Effector memory CD8-positive, alpha-beta T cell (primary cell): ENCODE measurements around the gene GRN.
"Not testable (repeated sequence)": the region's sequence is repeated elsewhere in the genome, so short reads cannot be mapped to it uniquely, and the experiment has no call there.

Experiments used
- ATAC-seq: fragments of 150-1000 bp; cut with Tn5 transposase; replicated peaks from 2 replicates; pipeline ENCODE4 v1.10.0; 2021; ENCODE audit warnings: mild to moderate bottlenecking, moderate library complexity
- DNase-seq, 3 experiments: peaks; one replicate each; pipeline ENCODE4 v3.0.0; 2021
- H3K27ac Mint-ChIP-seq, 2 donors: one replicate each; pipeline ENCODE4 v1.8.0; 2022; ENCODE audit warnings: mild to moderate bottlenecking in 2 of 2, mixed read lengths in 2 of 2, moderate library complexity in 2 of 2
- H3K27me3 Mint-ChIP-seq, 2 donors: one replicate each; pipeline ENCODE4 v1.8.0; 2022; ENCODE audit warnings: mixed read lengths in 2 of 2
- H3K36me3 Mint-ChIP-seq: one replicate; pipeline ENCODE4 v1.8.0; 2022; ENCODE audit warnings: mild to moderate bottlenecking, moderate library complexity, mixed read lengths; ENCODE audit not compliant: insufficient read depth
- H3K4me1 Mint-ChIP-seq, 2 donors: one replicate each; pipeline ENCODE4 v1.8.0; 2022; ENCODE audit warnings: low read depth in 2 of 2, mixed read lengths in 2 of 2
- H3K4me3 Mint-ChIP-seq, 2 donors: one replicate each; pipeline ENCODE4 v1.8.0; 2022; ENCODE audit warnings: mild to moderate bottlenecking in 2 of 2, mixed read lengths in 2 of 2, moderate library complexity in 2 of 2
- H3K9me3 Mint-ChIP-seq, 2 donors: one replicate each; pipeline ENCODE4 v1.8.0; 2022; ENCODE audit warnings: mixed read lengths in 2 of 2

The GRN gene

DNA sequence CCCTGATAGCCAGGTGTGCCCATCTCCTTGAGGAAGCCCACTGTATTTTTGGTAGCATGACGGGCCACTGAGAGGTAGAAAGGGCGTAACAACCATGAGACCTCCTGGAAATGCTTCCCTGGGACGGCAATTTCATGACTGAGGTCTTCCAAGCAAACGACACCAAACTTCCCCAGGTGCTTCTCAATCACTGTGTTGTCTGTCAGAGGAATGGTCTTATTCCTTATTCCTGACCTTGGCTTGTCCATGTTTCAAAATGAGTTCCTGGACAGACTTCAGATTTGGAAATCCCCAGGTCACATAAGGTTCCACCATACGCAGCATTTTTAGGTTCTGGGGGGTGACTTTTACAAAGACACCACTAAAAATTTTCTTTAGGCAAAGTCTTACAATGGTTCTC, 19.9 kb downstream of the GRN start:
- H3K4me3 Mint-ChIP-seq, result peak overlapping the region; percentile 70 to 78
- not testable (repeated sequence) for ATAC-seq, H3K4me1 Mint-ChIP-seq, H3K36me3 Mint-ChIP-seq, H3K9me3 Mint-ChIP-seq, H3K27ac Mint-ChIP-seq, DNase-seq
- H3K27me3 Mint-ChIP-seq, result peaks cover 37 to 57% of the 10 kb centered on the region in 2 donors

DNA sequence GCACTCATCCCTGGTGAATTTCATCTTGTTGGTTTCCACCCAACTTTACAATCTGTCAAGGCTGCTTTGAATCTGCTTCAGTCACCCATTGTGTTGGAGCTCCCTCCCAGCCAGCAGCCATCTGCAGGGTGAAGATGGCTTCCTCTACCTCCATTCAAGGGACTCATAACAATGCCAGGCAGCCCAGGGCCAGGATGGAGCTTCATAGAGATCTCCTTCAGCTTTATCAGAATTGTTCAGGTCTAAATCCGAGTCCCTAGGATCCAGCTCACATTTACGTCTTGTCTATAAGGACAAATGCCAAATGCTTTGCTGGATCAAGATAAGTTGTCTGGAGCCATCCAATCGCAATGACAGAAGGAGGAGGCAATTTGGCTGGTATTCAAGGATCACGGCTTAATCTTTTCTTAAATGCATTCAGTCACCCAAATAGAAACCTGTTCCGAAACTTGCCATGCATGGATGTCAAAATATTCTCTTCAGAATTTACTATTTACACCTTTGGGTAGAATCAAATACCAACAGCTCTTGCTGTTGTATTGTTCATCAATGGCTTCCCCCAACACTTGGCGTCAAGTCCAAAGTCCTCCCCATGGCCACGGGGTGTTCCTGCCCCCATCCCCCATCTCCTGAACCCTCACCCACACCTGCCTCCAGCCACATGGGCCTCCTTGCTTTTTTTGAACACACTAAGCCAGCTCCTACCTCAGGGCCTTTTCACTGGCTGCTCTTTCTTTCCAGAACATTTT, 22.3 kb downstream of the GRN start:
- H3K27ac Mint-ChIP-seq, result no peak overlapping the region
- no peak overlapping the region for H3K4me3 Mint-ChIP-seq
- ATAC-seq, result no peak
- DNase-seq, result no peak
- peaks cover 41 to 67% of the 10 kb centered on the region in 2 donors for H3K27me3 Mint-ChIP-seq
- H3K9me3 Mint-ChIP-seq, result no peaks in the 10 kb centered on the region
- H3K36me3 Mint-ChIP-seq, result peaks cover 3% of the 10 kb centered on the region
- peaks cover 0 to 6% of the 10 kb centered on the region in 2 donors for H3K4me1 Mint-ChIP-seq

DNA sequence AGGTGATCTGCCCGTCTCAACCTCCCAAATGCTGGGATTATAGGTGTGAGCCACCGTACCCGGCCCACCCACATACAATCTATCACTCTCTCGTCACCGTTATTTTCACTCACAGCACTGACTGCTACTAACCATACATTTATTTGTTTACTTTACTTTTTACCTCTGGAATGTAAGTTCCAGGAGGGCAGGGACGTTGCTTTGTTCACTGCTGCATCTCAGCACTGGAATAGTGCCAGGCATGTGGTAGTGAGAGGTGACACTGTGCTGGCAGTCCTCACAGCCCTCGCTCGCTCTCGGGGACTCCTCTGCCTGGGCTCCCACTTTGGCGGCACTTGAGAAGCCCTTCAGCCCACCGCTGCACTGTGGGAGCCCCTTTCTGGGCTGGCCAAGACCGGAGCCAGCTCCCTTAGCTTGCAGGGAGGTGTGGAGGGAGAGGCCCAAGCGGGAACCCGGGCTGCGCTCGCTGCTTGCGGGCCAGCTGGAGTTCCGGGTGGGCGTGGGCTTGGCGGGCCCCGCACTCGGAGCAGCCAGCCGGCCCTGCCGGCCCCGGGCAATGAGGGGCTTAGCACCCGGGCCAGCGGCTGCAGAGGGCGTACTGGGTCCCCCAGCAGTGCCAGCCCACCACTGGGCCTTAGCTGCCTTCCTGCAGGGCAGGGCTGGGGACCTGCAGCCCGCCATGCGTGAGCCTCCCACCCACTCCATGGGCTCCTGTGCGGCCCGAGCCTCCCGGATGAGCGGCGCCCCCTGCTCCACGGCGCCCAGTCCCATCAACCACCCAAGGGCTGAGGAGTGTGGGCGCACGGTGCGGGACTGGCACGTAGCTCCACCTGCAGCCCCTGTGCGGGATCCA, 23.5 kb downstream of the GRN start:
- not testable (repeated sequence) for DNase-seq, H3K27ac Mint-ChIP-seq, H3K4me3 Mint-ChIP-seq, H3K4me1 Mint-ChIP-seq, H3K9me3 Mint-ChIP-seq, ATAC-seq, H3K36me3 Mint-ChIP-seq
- peaks cover 43 to 77% of the 10 kb centered on the region in 2 donors for H3K27me3 Mint-ChIP-seq

DNA sequence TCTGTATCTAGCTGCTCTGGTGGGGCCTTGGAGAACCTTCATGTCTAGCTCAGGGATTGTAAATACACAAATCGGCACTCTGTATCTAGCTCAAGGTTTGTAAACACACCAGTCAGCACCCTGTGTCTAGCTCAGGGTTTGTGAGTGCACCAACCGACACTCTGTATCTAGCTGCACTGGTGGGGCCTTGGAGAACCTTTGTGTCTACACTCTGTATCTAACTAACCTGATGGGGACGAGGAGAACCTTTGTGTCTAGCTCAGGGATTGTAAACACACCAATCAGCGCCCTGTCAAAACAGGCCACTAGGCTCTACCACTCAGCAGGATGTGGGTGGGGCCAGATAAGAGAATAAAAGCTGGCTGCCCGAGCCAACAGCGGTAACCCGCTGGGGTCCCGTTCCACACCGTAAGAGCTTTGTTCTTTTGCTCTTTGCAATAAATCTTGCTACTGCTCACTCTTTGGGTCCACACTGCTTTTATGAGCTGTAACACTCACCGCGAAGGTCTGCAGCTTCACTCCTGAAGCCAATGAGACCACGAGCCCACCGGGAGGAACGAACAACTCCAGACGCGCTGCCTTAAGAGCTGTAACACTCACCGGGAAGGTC, 24.4 kb downstream of the GRN start:
- DNase-seq, H3K4me1 Mint-ChIP-seq, H3K27ac Mint-ChIP-seq, ATAC-seq, H3K9me3 Mint-ChIP-seq, H3K36me3 Mint-ChIP-seq: not testable (repeated sequence)
- H3K4me3 Mint-ChIP-seq, result peak overlapping the region in 1 of 2 donors; percentile 66
- H3K27me3 Mint-ChIP-seq, result peaks cover 43 to 86% of the 10 kb centered on the region in 2 donors

DNA sequence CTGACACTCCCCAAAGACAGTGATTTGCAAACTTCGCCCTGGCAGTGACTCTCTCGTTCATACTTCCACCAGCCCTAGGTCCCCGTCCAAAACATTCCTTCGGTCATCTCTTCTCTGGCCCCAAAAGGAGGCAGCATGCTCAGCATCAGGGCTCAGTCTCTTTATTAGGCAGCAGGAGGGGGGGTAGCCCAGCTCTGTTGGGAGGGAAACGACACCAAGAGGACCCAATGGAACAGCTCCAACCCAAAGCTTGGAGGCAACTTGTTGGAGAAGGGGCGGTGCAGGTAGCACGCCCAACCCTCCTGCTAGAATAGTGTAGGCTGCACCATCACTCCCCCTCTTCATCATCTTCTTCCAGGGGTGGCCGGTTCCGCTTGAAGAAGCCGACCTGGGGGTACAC, 26.9 kb downstream of the GRN start:
- no peak for DNase-seq
- H3K27me3 Mint-ChIP-seq, result peaks cover 20 to 90% of the 10 kb centered on the region in 2 donors

DNA sequence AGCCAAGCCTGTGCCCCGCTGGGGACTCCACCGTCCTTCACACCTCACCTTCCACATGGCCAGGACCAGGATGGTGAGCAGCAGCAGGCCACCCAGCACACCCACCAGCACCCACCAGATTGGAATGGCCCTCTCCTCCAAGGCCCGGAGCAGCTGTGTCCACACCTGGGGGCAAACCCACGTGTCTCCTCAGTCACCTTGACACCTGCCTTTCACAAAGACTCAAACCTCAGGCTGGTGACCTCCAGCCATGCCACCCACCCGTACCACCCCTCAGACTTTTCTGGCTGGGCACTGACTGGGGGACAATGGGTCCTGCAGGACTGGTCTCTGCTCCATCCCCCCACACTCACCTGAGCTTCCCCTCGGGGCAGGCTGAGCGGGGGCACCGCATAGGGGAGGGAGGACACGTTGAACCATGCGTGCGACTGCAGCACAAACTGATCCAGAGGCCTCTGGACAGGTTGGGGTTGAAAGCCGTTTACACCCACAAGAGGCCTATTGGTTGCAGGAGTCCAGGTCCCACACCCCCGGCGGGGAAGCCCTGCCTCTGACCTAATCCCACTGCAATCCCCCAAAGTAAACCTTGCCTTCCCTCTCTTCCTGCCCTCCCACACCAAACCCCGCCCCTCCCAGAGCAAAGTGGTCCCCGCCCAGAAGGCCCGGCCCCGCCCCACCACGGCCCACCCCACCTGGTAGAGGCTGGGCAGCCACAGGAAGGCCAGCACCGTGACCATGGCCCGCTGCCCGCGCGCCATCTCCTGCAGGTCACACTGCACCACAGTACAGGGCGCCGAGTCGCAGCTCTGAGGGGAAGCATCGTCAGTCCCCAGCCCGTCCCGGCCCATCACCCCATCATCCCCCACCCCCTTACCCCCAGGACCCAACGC, 29.4 kb downstream of the GRN start:
- peaks cover 0 to 5% of the 10 kb centered on the region in 2 donors for H3K4me1 Mint-ChIP-seq
- DNase-seq (no peak), ATAC-seq (no peak)
- H3K36me3 Mint-ChIP-seq, result peaks cover 3% of the 10 kb centered on the region
- no peak overlapping the region for H3K27ac Mint-ChIP-seq
- no peak overlapping the region for H3K4me3 Mint-ChIP-seq
- no peaks in the 10 kb centered on the region for H3K9me3 Mint-ChIP-seq
- peaks cover 17 to 82% of the 10 kb centered on the region in 2 donors for H3K27me3 Mint-ChIP-seq

More for the DNA sequence above, 26.9 kb downstream of the GRN start:
- Mint-ChIP-seq H3K9me3 (no peaks in the 10 kb centered on the region), H3K4me1 (peaks cover 0 to 5% of the 10 kb centered on the region in 2 donors), H3K4me3 (no peak overlapping the region), H3K36me3 (peaks cover 3% of the 10 kb centered on the region), H3K27ac (no peak overlapping the region)
- no peak for ATAC-seq

DNA sequence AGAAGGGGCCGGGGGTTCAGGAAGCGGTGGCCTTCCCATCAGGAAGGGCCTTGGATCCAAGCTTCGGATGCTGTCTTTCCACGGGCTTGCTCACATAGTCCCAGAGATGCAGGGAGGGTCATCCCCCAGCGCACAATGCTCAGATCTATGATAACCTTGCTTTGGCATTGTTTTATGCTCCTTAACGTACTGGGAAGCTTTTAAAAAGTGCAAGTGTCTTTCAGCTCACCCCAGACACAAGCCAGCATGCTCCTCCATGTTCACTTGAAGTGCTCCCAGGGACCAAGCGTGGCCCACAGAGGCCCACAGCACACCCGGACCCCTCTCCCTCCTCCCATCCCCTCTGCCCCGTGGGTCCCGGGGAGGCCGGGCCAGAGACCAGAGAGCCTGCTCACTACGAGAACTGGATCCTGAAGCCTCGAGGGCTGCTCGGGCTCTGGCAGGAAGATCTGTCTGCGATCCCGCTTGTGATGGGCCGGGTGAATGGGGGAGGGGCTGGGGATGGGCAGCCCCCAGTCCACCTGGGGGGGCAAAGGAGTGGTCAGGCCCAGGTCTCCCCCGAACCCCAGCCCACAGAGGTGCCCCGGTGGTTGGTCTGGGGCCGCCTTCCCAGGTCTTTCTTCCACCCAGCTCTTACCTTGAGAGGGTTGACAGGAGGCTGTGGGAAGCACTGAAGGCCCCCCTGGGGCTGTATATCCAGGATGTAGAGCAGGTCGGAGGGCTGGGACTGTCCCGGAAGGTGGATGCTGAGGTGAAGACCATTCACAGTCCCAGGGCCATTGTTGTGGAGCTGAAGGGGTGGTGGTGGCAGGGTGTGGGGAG, 30.3 kb downstream of the GRN start:
- DNase-seq, result no peak
- H3K4me1 Mint-ChIP-seq, result peaks cover 0 to 2% of the 10 kb centered on the region in 2 donors
- no peak overlapping the region for H3K4me3 Mint-ChIP-seq
- no peak for ATAC-seq
- H3K36me3 Mint-ChIP-seq, result peaks cover 3% of the 10 kb centered on the region
- no peak overlapping the region for H3K27ac Mint-ChIP-seq
- no peaks in the 10 kb centered on the region for H3K9me3 Mint-ChIP-seq
- peaks cover 17 to 78% of the 10 kb centered on the region in 2 donors for H3K27me3 Mint-ChIP-seq

DNA sequence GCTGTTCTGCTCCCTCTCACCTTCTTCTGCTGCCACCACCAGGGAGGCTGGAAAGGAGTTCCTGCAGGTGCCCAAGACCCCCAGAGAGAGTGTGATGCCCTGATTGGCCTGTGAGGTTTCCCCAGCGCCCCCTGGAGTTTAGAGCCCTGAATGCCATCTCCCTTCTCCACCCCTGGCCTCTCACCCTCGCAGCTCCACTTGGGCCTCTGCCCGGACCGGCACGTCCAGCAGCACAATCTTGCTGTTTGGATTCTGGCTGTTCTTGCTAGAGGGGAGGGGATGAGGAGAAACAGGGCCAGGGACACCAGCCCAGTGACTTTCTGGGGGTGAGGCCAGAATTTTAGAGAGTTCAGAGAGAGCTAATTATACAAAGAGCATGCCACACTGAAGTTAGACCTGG, 31.0 kb downstream of the GRN start:
- ATAC-seq, result no peak
- Mint-ChIP-seq H3K4me3 (no peak overlapping the region), H3K27me3 (peaks cover 17 to 75% of the 10 kb centered on the region in 2 donors), H3K27ac (no peak overlapping the region), H3K9me3 (no peaks in the 10 kb centered on the region), H3K36me3 (peaks cover 3% of the 10 kb centered on the region), H3K4me1 (peaks cover 0 to 2% of the 10 kb centered on the region in 2 donors)
- no peak for DNase-seq

DNA sequence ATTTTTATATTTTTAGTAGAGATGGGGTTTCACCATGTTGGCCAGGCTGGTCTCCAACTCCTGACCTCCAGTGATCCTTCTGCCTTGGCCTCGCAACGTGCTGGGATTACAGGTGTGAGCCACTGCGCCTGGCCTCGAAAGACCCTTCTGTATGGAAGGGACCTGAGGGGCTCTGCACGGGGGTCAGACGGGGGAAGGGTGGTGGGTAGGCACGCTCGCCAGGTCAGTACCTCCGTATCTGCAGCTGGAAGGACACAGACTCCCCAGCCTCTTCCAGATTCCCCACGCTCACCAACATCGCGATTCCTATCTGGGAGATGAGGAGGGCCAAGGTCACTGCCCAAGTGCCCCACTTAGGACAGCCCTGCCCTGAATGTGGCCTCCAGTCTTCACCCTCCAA, 31.7 kb downstream of the GRN start:
- no peak overlapping the region for H3K4me3 Mint-ChIP-seq
- H3K9me3 Mint-ChIP-seq, result no peaks in the 10 kb centered on the region
- no peak overlapping the region for H3K27ac Mint-ChIP-seq
- peaks cover 3% of the 10 kb centered on the region for H3K36me3 Mint-ChIP-seq
- no peak for DNase-seq
- no peak for ATAC-seq
- H3K27me3 Mint-ChIP-seq, result peaks cover 15 to 72% of the 10 kb centered on the region in 2 donors
- peaks cover 0 to 2% of the 10 kb centered on the region in 2 donors for H3K4me1 Mint-ChIP-seq

DNA sequence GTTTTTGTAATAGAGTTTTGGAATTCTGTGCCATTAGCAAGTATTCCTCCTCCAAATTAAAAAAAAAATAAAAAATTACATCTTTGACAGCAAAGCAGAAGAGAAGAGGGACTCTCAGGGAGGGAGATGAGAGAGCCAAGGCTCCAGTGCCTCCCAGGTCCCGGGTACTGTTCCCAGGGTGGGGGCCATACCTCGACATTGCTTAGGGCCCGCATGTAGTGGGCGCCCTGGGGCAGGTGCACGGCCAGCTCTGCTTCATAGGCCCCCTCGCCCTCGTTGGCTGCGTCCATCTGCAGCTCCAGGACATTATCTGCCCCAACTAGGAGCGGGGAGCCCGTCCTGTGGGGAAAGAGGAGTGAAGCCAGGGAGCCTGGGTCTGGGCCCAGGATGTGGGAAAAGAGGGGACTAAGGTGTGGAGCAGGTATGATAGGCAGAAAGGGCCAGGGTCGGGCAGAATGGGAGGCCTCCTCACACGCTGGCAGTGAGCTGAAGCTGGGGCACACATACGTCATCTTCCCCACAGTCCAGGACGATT, 33.1 kb downstream of the GRN start:
- H3K4me1 Mint-ChIP-seq, result peaks cover 0 to 2% of the 10 kb centered on the region in 2 donors
- ATAC-seq, result no peak
- peaks cover 22 to 74% of the 10 kb centered on the region in 2 donors for H3K27me3 Mint-ChIP-seq
- H3K36me3 Mint-ChIP-seq, result no peaks in the 10 kb centered on the region
- H3K4me3 Mint-ChIP-seq, result no peak overlapping the region
- no peaks in the 10 kb centered on the region for H3K9me3 Mint-ChIP-seq
- DNase-seq, result no peak
- H3K27ac Mint-ChIP-seq, result no peak overlapping the region

DNA sequence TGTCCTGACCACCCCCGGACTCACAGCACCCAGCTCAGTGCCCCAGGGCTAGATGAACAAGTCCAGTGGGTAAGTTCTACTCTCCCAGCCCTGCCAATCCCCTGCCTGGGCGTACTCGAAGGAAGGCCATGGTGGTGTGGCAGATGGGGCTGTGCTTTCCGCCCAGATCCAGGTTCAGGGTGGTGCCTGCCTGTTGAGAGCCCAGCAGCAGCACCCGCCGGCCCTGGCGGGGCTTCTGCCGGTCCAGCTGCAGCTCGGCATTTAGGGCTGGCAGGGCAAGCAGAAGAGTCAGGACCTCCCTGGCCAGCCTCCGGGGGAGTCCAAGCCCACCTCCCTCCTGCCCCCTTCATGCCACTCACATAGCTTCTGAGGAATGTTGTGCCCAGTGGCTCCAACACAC, 34.8 kb downstream of the GRN start:
- H3K27ac Mint-ChIP-seq, result no peak overlapping the region
- H3K4me3 Mint-ChIP-seq, result no peak overlapping the region
- H3K9me3 Mint-ChIP-seq, result no peaks in the 10 kb centered on the region
- H3K4me1 Mint-ChIP-seq, result peaks cover 0 to 6% of the 10 kb centered on the region in 2 donors
- H3K36me3 Mint-ChIP-seq, result no peaks in the 10 kb centered on the region
- DNase-seq (no peak), ATAC-seq (no peak)
- peaks cover 23 to 74% of the 10 kb centered on the region in 2 donors for H3K27me3 Mint-ChIP-seq

DNA sequence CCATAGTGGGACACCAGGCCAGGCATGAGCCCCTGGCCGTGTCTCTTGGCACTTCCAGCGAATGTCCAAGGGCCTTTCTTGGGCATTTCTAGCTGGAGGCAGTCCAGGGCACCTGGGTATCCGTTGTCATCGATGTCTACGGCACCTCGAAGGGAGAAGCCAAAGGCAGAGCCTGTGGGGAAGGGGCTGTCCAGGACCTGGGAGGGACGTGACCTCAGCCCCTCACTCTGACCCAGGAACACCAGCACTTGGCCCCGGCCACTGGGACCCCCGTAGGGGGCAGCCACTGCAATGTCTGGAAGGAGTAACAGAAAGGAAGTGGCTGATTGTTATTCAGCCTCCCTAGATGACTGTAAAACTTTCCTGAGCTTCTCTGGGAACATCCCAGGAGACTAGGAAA, 35.7 kb downstream of the GRN start:
- Mint-ChIP-seq H3K27me3 (peaks cover 23 to 71% of the 10 kb centered on the region in 2 donors), H3K9me3 (no peaks in the 10 kb centered on the region), H3K4me1 (peaks cover 0 to 7% of the 10 kb centered on the region in 2 donors), H3K27ac (no peak overlapping the region), H3K36me3 (no peaks in the 10 kb centered on the region), H3K4me3 (no peak overlapping the region)
- DNase-seq (no peak), ATAC-seq (no peak)
